K562 (cell line): ENCODE measurements around the gene OTOGL. TPM values are rescaled to one million over a fixed set of nuclear protein-coding genes. Genes with fewer than 3 reads are reported as not detected.

Experiments used
- ATAC-seq: fragments of 200-7000 bp; cut with Tn5 transposase; 3 replicates; pipeline ENCODE4 v1.9.1; 2020; ENCODE audit warnings: moderate library complexity
- BruUV-seq: library from RNA; stranded (reverse); fragments of 400-500 nt; replicated peaks from 2 replicates; lab custom pipeline; 2021; lab: Mats Ljungman, UMichigan
- CTCF ChIA-PET: fragments of 300-600 bp; formaldehyde crosslinking; extraction: SDS; loops from one replicate; lab custom pipeline; 2021; ENCODE audit warnings: low intra/inter-chr PET ratio; lab: Yijun Ruan, JAX
- POLR2A ChIA-PET: fragments of 300-600, 350-650 bp; sonication (Branson Sonifier 250); formaldehyde crosslinking; extraction: SDS; loops from one replicate; lab custom pipeline; 2021; ENCODE audit warnings: antibody characterized with exemption, inconsistent platforms; lab: Yijun Ruan, JAX
- DNase-seq, 4 experiments: peaks; one replicate each; pipeline versions ENCODE4 v3.0.0 to v3.0.0-alpha.2; 2011 to 2018; ENCODE audit warnings: low spot score in 3 of 4, mixed read lengths in 3 of 4; ENCODE audit errors: extremely low read depth in 1 of 4
- FAIRE-seq: peaks from 2 replicates; lab custom pipeline; 2011; peaks lifted over from hg19 to GRCh38; lab: Jason Lieb, UNC
- H2AFZ ChIP-seq: 2 replicates; pipeline ENCODE4 v1.6.0; 2011; ENCODE audit warnings: low read depth, low read length, control low read depth, inconsistent platforms
- H3K27ac ChIP-seq: fragments of 200-600 bp; 3 replicates; pipeline ENCODE4 v1.8.0; 2011; ENCODE audit warnings: low read depth, mild to moderate bottlenecking, control low read depth, inconsistent platforms, low read length, moderate library complexity, mixed read lengths; ENCODE audit errors: extremely low read depth
- H3K27me3 ChIP-seq, 2 experiments: fragments of 300-600 bp in 1 of 2; 2 replicates in 1 of 2; 3 replicates in 1 of 2; pipeline versions ENCODE4 v1.6.0 to v1.8.0; 2011; ENCODE audit warnings: inconsistent platforms in 2 of 2, low read length in 2 of 2, mild to moderate bottlenecking in 1 of 2, mixed read lengths in 1 of 2, moderate library complexity in 1 of 2; ENCODE audit not compliant: control insufficient read depth in 2 of 2, insufficient read depth in 2 of 2
- H3K36me3 ChIP-seq: fragments of 300-600 bp; 3 replicates; pipeline ENCODE4 v1.8.0; 2011; ENCODE audit warnings: mild to moderate bottlenecking, low read length, inconsistent platforms; ENCODE audit not compliant: control insufficient read depth, insufficient read depth
- H3K4me1 ChIP-seq, 2 experiments: fragments of 200-600 bp in 1 of 2; replicated peaks in 1 of 2; 2 replicates in 1 of 2; 3 replicates in 1 of 2; pipeline versions ENCODE4 v1.5.1 to v1.8.0; 2011; ENCODE audit warnings: inconsistent platforms in 2 of 2, low read length in 2 of 2, mild to moderate bottlenecking in 1 of 2, mixed read lengths in 1 of 2, moderate library complexity in 1 of 2; ENCODE audit not compliant: control insufficient read depth in 2 of 2, insufficient read depth in 2 of 2
- H3K4me2 ChIP-seq: 2 replicates; pipeline ENCODE4 v1.6.1; 2011; ENCODE audit warnings: low read length, control low read depth, inconsistent platforms, mixed read lengths; ENCODE audit not compliant: insufficient read depth
- H3K4me3 ChIP-seq: fragments of 200-600 bp; sonication (generic), shearing (Covaris generic); 2 replicates; pipeline ENCODE4 v1.5.1; 2016; ENCODE audit warnings: control low read depth, inconsistent platforms
- H3K79me2 ChIP-seq: fragments of 200-600 bp; 3 replicates; pipeline ENCODE4 v1.8.0; 2011; ENCODE audit warnings: low read length, inconsistent platforms; ENCODE audit not compliant: control insufficient read depth, insufficient read depth
- H3K9ac ChIP-seq, 2 experiments: 2 replicates each; pipeline versions ENCODE4 v1.6.0 to v1.6.1; 2011; ENCODE audit warnings: low read depth in 2 of 2, low read length in 2 of 2, control low read depth in 1 of 2, inconsistent platforms in 1 of 2, mild to moderate bottlenecking in 1 of 2, mixed read lengths in 1 of 2; ENCODE audit not compliant: insufficient read depth in 1 of 2
- H3K9me1 ChIP-seq: one replicate; pipeline ENCODE4 v1.6.0; 2011; ENCODE audit warnings: inconsistent platforms, mild to moderate bottlenecking, low read length, moderate library complexity; ENCODE audit not compliant: control insufficient read depth, insufficient read depth
- H3K9me3 ChIP-seq: replicated peaks from 2 replicates; pipeline ENCODE4 v1.5.1; 2011; ENCODE audit warnings: low read depth, low read length, inconsistent platforms; ENCODE audit not compliant: control insufficient read depth, insufficient read depth
- H4K20me1 ChIP-seq: replicated peaks from 2 replicates; pipeline ENCODE4 v1.6.1; 2011; ENCODE audit warnings: low read length, inconsistent platforms, mixed read lengths; ENCODE audit not compliant: control insufficient read depth, insufficient read depth
- CBFB ChIP-seq: sonication (generic); formaldehyde crosslinking; IDR thresholded peaks from 2 replicates; pipeline ENCODE4 v1.4.0; 2020; ENCODE audit warnings: mild to moderate bottlenecking, missing genetic modification reagents
- ILF3 ChIP-seq: fragments of 450-650 bp; IDR thresholded peaks from 2 replicates; pipeline ENCODE4 v1.6.1; 2018; ENCODE audit warnings: antibody characterized with exemption, mild to moderate bottlenecking, moderate library complexity, borderline replicate concordance
- NCOR1 ChIP-seq: fragments of 450-650 bp; IDR thresholded peaks from 2 replicates; pipeline ENCODE4 v1.6.1; 2016; ENCODE audit warnings: mild to moderate bottlenecking, moderate library complexity
- NRF1 ChIP-seq, 2 experiments: fragments of 450-650 bp; IDR thresholded peaks in 1 of 2; conservative IDR thresholded peaks in 1 of 2; 2 replicates each; pipeline ENCODE4 v1.6.1; 2014; ENCODE audit warnings: mild to moderate bottlenecking in 2 of 2
- RBBP5 ChIP-seq: fragments of 200-600 bp; sonication (generic); IDR thresholded peaks from 2 replicates; pipeline ENCODE4 v1.6.1; 2012; ENCODE audit warnings: borderline replicate concordance, mild to moderate bottlenecking, low read length, control low read depth, inconsistent platforms; ENCODE audit not compliant: insufficient read depth, poor library complexity, severe bottlenecking
- TFAM ChIP-seq: fragments of 250-450 bp; sonication (Bioruptor Pico); conservative IDR thresholded peaks from 2 replicates; pipeline ENCODE4 v1.5.0; 2021; ENCODE audit warnings: mild to moderate bottlenecking, moderate library complexity
- WGBS: fragments of 100-300 bp; shearing (Covaris generic); methylation state at CpG from one replicate; pipeline ENCODE4 v1.1.6; 2016; ENCODE audit warnings: low coverage, mixed read lengths; ENCODE audit not compliant: insufficient coverage; ENCODE audit errors: missing lambda C conversion rate; 5-methylcytosine and 5-hydroxymethylcytosine counted together
- in situ Hi-C: fragments of 300-500 bp; cut with MboI; formaldehyde crosslinking; loops from 4 replicates; pipeline ENCODE4 v1.15.0; 2018; ENCODE audit warnings: inconsistent platforms, mixed read lengths
- intact Hi-C: fragments of 100-400 bp; cut with micrococcal nuclease; formaldehyde crosslinking; loops from 2 replicates; pipeline ENCODE4 v1.14.2; 2022
- polyA plus RNA-seq, 8 experiments: library from polyadenylated mRNA; depleted of rRNA in 4 of 8; stranded (reverse) in 5 of 8; unstranded in 3 of 8; fragments of >200 nt; fragmentation: Nextera tagmentation in 2 of 8; fragmentation: Illumina TruSeq in 1 of 8; extraction: Ambion mirVana in 2 of 8; extraction: Trizol in 1 of 8; gene quantifications; 2 replicates each; pipeline versions ENCODE4 v1.2.1 to v1.2.3, GENCODE V29; 2011 to 2014; ENCODE audit warnings: inconsistent platforms in 1 of 8, missing spikeins in 1 of 8
- total RNA-seq, 7 experiments: library from RNA; depleted of rRNA in 6 of 7; stranded (reverse); fragments of >200 nt in 6 of 7; fragmentation: Illumina TruSeq in 2 of 7; extraction: Trizol in 2 of 7; gene quantifications; 2 replicates each; pipeline versions ENCODE4 v1.2.1 to v1.2.3, GENCODE V29; 2011 to 2021; ENCODE audit warnings: low replicate concordance in 1 of 7
- TF ChIP-seq, protein P1 (sequence below): fragments of 450-650 bp; formaldehyde crosslinking; IDR thresholded peaks from 2 replicates; pipeline ENCODE4 v1.4.0; 2020; ENCODE audit warnings: mild to moderate bottlenecking, mixed read lengths

Gene OTOGL
- total and polyA plus RNA-seq, 9 of the 15 experiments (the other 6 are each of a cell fraction or from before 2014, with no cell fraction given): 0.02 to 0.03 TPM; not detected in 7

DNA sequence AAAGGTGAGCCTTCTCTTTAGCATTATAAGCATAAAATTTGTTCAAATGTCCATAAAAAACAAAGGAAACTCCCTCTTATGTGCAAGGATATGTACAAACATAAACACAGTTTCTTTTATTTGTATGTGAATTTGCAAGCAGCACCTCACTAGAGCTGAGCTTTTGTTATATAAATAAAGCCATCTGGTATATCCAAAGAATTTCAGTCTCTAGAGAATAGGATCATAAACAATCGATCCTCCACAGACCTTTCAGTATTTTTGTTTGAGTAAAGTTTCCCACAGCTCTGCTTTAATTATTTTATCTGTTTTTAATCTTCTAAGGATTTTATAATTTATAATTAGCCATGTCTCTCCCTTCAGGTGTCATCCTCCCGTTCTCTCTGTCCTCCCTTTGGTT, 89.2 kb downstream of the OTOGL start:
- in situ Hi-C loops: no loop called here
- Histone ChIP-seq H3K9me1 (no peaks in the 10 kb centered on the region), H3K9ac (no peak overlapping the region), H3K27ac (no peak overlapping the region), H4K20me1 (no peaks in the 10 kb centered on the region), H3K36me3 (no peaks in the 10 kb centered on the region), H3K4me3 (no peak overlapping the region), H2AFZ (no peak overlapping the region), H3K9me3 (no peaks in the 10 kb centered on the region), H3K27me3 (no peaks in the 10 kb centered on the region), H3K4me2 (no peak overlapping the region), H3K4me1 (no peaks in the 10 kb centered on the region), H3K79me2 (no peaks in the 10 kb centered on the region)
- TF ChIP-seq RBBP5: no peak
- TF ChIP-seq, protein P1, sequence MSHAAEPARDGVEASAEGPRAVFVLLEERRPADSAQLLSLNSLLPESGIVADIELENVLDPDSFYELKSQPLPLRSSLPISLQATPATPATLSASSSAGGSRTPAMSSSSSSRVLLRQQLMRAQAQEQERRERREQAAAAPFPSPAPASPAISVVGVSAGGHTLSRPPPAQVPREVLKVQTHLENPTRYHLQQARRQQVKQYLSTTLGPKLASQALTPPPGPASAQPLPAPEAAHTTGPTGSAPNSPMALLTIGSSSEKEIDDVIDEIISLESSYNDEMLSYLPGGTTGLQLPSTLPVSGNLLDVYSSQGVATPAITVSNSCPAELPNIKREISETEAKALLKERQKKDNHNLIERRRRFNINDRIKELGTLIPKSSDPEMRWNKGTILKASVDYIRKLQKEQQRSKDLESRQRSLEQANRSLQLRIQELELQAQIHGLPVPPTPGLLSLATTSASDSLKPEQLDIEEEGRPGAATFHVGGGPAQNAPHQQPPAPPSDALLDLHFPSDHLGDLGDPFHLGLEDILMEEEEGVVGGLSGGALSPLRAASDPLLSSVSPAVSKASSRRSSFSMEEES (CRISPR knock-in tag): no peak
- TF ChIP-seq NRF1 (conservative IDR thresholded peaks at IDR 0.05 in 1 of 2, IDR thresholded peaks at IDR 0.05 in 1 of 2): no peak
- no peak for TF ChIP-seq NCOR1
- TF ChIP-seq TFAM: no peak
- no peak for TF ChIP-seq CBFB (CRISPR knock-in tag)
- TF ChIP-seq ILF3: no peak
- FAIRE-seq (no peak), DNase-seq (no peak), ATAC-seq (no peak)
- intact Hi-C loops: loop anchor here (5.0 to 10.0 kb wide), 2 partner anchors 304 to 641 kb away; no protein-coding TSS in a partner anchor
- ChIA-PET CTCF (no interaction called here), POLR2A (no interaction called here)
- WGBS: 0% methylated on average over 2 of the region's 2 CpGs
- no TSS peak for BruUV-seq
